Testis (tissue), 3 donors: ENCODE results near the gene NUAK1. TPM values are rescaled to one million over a fixed set of nuclear protein-coding genes. Genes with fewer than 3 reads are reported as not detected.

Experiments used
- DNase-seq: peaks from one replicate; pipeline ENCODE4 v3.0.0-alpha.2; 2019
- H3K27ac ChIP-seq, 2 donors: fragments of 200-600 bp; sonication (generic); one replicate each; pipeline ENCODE4 v1.5.1; 2019
- H3K27me3 ChIP-seq: fragments of 200-600 bp; sonication (generic); one replicate; pipeline ENCODE4 v1.5.1; 2019
- H3K36me3 ChIP-seq: fragments of 200-600 bp; sonication (generic); one replicate; pipeline ENCODE4 v1.5.1; 2017; ENCODE audit warnings: low read depth; ENCODE audit errors: missing control alignments
- H3K4me1 ChIP-seq: fragments of 200-600 bp; sonication (generic); one replicate; pipeline ENCODE4 v1.5.1; 2019
- H3K4me3 ChIP-seq, 2 donors: fragments of 200-600 bp; sonication (generic); one replicate each; pipeline ENCODE4 v1.5.1; 2017 to 2019
- H3K9me3 ChIP-seq: fragments of 200-600 bp; sonication (generic); one replicate; pipeline ENCODE4 v1.5.1; 2017
- POLR2A ChIP-seq: fragments of 450-650 bp; IDR thresholded peaks from one replicate; pipeline ENCODE4 v1.6.1; 2017; ENCODE audit warnings: antibody characterized with exemption, mild to moderate bottlenecking, moderate library complexity
- WGBS, 2 donors: methylation state at CpG; one replicate each; pipeline ENCODE4 v1.1.5; 2018; 5-methylcytosine and 5-hydroxymethylcytosine counted together
- intact Hi-C: fragments of 100-400 bp; cut with DNase I; formaldehyde crosslinking; loops from one replicate; pipeline ENCODE4 v1.15.1; 2023; ENCODE audit warnings: low total_unique reads
- polyA plus RNA-seq: library from polyadenylated mRNA; stranded (reverse); fragments of 350-450 nt; fragmentation: Illumina TruSeq; extraction: RNeasy Lipid Tissue Mini Kit (QIAGEN cat#74804); gene quantifications from one replicate; pipeline ENCODE4 v1.2.3, GENCODE V29; 2014; ENCODE audit warnings: low read depth, low replicate concordance; ENCODE audit not compliant: insufficient read depth
- total RNA-seq, 2 donors: library from RNA; depleted of rRNA; stranded (reverse); fragments of >200 nt; gene quantifications; one replicate each; pipeline ENCODE4 v1.2.3, GENCODE V29; 2016
- TF ChIP-seq, protein P1 (sequence below), 3 experiments: fragments of 450-650 bp in 2 of 3; fragments of 200-600 bp in 1 of 3; sonication (generic) in 1 of 3; IDR thresholded peaks; one replicate each; pipeline ENCODE4 v1.5.1; 2016 to 2019; ENCODE audit warnings: antibody characterized with exemption in 3 of 3, mild to moderate bottlenecking in 2 of 3, moderate library complexity in 1 of 3

Gene NUAK1
- total and polyA plus RNA-seq, 3 donors from 2014 or later: 6.6 to 9.1 (median 8.2) TPM

DNA sequence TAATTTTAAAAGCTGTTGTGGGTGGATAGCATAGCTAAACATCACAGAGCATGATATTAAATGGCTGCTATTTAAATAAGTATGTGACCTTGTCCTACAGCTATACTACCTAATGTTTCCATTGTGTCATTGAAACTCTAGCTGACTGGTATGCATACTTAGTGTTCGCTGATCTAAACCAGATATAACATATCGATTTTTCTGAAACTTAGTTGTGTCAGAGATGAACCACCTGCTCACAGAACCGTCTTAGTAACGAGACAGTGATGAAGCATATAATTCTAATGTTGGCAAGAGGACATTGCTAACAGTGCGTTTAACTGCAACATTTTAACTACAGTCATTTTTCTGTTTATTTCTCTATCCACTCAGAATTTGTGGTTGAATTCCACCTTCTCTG is 36.1 kb upstream of the NUAK1 start:
- WGBS, 2 donors: 81 to 88% methylated on average over 5 of the region's 5 CpGs

DNA sequence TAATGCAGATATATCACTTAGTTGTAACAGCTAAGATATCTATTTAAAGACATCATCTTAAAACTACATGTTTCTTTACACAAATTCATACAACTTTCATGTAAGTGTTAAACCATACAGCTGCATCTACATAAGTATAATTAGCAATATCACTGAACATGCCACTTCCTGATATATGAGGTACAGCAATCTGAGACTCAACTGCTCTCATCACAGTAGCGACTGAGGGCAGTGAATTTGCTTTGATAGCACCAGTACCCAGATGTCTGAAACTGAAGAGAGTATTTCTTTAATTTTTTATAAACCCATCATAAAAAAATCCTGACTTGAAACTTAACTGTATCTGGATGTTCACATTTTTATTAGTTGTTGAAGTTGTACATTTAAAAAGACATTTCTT is 34.7 kb upstream of the NUAK1 start:
- DNase-seq: no peak
- Histone ChIP-seq H3K9me3 (no peaks in the 10 kb centered on the region), H3K4me3 (no peak overlapping the region), H3K36me3 (no peaks in the 10 kb centered on the region), H3K27ac (no peak overlapping the region), H3K4me1 (peaks cover 2% of the 10 kb centered on the region), H3K27me3 (no peaks in the 10 kb centered on the region)
- intact Hi-C loops: no loop called here
- TF ChIP-seq POLR2A: no peak
- TF ChIP-seq, protein P1, sequence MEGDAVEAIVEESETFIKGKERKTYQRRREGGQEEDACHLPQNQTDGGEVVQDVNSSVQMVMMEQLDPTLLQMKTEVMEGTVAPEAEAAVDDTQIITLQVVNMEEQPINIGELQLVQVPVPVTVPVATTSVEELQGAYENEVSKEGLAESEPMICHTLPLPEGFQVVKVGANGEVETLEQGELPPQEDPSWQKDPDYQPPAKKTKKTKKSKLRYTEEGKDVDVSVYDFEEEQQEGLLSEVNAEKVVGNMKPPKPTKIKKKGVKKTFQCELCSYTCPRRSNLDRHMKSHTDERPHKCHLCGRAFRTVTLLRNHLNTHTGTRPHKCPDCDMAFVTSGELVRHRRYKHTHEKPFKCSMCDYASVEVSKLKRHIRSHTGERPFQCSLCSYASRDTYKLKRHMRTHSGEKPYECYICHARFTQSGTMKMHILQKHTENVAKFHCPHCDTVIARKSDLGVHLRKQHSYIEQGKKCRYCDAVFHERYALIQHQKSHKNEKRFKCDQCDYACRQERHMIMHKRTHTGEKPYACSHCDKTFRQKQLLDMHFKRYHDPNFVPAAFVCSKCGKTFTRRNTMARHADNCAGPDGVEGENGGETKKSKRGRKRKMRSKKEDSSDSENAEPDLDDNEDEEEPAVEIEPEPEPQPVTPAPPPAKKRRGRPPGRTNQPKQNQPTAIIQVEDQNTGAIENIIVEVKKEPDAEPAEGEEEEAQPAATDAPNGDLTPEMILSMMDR (IDR thresholded peaks at IDR 0.05): no peak
- WGBS, 2 donors: 84 to 86% methylated on average over 1 of the region's 1 CpG

More for the DNA sequence above, 36.1 kb upstream of the NUAK1 start:
- Histone ChIP-seq H3K27me3 (no peaks in the 10 kb centered on the region), H3K4me3 (no peak overlapping the region), H3K4me1 (peaks cover 6% of the 10 kb centered on the region), H3K36me3 (no peaks in the 10 kb centered on the region), H3K27ac (no peak overlapping the region), H3K9me3 (no peaks in the 10 kb centered on the region)
- no peak for DNase-seq
- TF ChIP-seq, protein P1 (IDR thresholded peaks at IDR 0.05): no peak
- no peak for TF ChIP-seq POLR2A
- intact Hi-C loops: no loop called here

DNA sequence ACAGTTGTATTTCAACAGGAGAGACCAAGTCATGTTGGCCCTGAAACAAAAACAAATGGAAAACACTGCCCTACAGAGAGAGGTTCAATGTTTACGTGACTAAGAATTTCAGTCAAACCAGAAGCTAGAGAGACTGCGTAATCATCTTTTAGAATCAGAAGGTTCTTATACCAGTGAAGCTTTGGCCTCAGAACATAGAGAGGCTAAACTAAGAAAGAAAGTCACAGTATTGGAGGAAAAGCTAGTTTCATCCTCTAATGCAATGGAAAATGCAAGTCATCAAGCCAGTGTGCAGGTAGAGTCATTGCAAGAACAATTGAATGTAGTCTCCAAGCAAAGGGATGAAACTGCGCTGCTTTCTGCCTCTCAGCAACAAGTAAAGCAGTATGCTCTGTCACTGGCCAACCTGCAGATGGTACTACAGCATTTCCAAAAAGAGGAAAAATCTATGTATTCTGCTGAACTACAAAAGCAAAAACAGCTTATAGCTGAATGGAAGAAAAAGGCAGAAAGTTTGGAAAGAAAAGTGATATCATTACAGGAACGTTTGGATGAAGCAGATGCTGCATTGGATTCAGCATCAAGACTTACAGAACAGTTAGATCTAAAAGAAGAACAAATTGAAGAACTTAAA is 32.5 kb upstream of the NUAK1 start:
- no peaks in the 10 kb centered on the region for H3K4me1 ChIP-seq
- H3K27ac ChIP-seq: no peak overlapping the region
- no peaks in the 10 kb centered on the region for H3K36me3 ChIP-seq
- peak; percentile 24 for DNase-seq
- intact Hi-C loops: no loop called here
- H3K27me3 ChIP-seq: no peaks in the 10 kb centered on the region
- WGBS, 2 donors: 70 to 72% methylated on average over 4 of the region's 4 CpGs
- TF ChIP-seq, protein P1 (IDR thresholded peaks at IDR 0.05): no peak
- no peak for TF ChIP-seq POLR2A
- no peak overlapping the region for H3K4me3 ChIP-seq
- H3K9me3 ChIP-seq: no peaks in the 10 kb centered on the region

DNA sequence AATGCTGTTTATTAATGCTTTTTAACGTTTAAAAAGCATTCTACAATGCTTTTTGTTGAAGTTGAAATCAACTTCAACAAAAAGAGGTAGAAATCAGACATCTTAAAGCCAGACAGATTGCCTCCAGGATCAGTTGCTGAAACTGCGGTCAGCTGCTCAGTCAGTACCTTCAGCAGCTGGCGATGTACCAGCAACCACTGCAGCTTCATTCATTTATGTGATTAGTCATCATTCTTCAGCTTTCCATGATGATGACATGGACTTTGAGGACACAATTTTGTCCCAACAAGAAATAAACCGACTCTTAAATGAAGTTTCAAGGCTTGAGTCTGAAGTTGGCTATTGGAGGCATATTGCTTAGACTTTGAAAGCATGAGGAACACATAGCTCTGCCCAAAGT is 31.5 kb upstream of the NUAK1 start:
- DNase-seq: no peak
- intact Hi-C loops: no loop called here
- H3K27me3 ChIP-seq: no peaks in the 10 kb centered on the region

More for the DNA sequence above, 31.5 kb upstream of the NUAK1 start:
- H3K4me1 ChIP-seq: no peaks in the 10 kb centered on the region
- H3K27ac ChIP-seq: no peak overlapping the region
- H3K9me3 ChIP-seq: no peaks in the 10 kb centered on the region
- no peaks in the 10 kb centered on the region for H3K36me3 ChIP-seq
- TF ChIP-seq POLR2A: no peak
- TF ChIP-seq, protein P1 (IDR thresholded peaks at IDR 0.05): no peak
- no peak overlapping the region for H3K4me3 ChIP-seq
- 75% methylated on average over 4 of the region's 4 CpGs for WGBS, 2 donors
